ENCODE data around the gene DTNBP1.

- TF ChIP-seq TAF1 (IDR thresholded peaks at IDR 0.05; ENCODE audit: low read depth, low read length) (no peak), CTCF (IDR thresholded peaks at IDR 0.05; ENCODE audit: control extremely low read depth in 1 of 3, insufficient read depth in 1 of 3, low read depth in 1 of 3, low read length in 3 of 3) (no peak), RAD21 (IDR thresholded peaks at IDR 0.05 in 1 of 2, conservative IDR thresholded peaks at IDR 0.05 in 1 of 2; ENCODE audit: low read depth in 2 of 2, low read length in 2 of 2) (peak in 1 of 2 experiments; percentile 14; a peak in 1 of 4 replicates)
Measured at GRCh38 chr6:15621203-15622044, 41.4 kb downstream of the DTNBP1 start.
